Smooth muscle cell (in vitro differentiated cells): ENCODE results near the gene FOXP1. TPM values are rescaled to one million over a fixed set of nuclear protein-coding genes. Genes with fewer than 3 reads are reported as not detected.
A peak's percentile ranks its signal among the peaks of the same experiment; 100 is the strongest.

Experiments used
- DNase-seq: peaks from one replicate; lab custom pipeline; 2025; ENCODE audit not compliant: unreplicated experiment; lab: John Stamatoyannopoulos, UW
- H2AFZ ChIP-seq: fragments of 200-600 bp; sonication (generic); 2 replicates; pipeline ENCODE4 v1.6.0; 2016; ENCODE audit warnings: antibody characterized with exemption, low read depth, mild to moderate bottlenecking
- H3F3A ChIP-seq: fragments of 200-600 bp; sonication (generic); 2 replicates; pipeline ENCODE4 v1.6.0; 2017; ENCODE audit warnings: antibody characterized with exemption, low read depth
- H3K27ac ChIP-seq: fragments of 200-600 bp; sonication (generic); 2 replicates; pipeline ENCODE4 v1.5.1; 2016; ENCODE audit warnings: low read depth, mild to moderate bottlenecking
- H3K27me3 ChIP-seq: fragments of 200-600 bp; sonication (generic); 2 replicates; pipeline ENCODE4 v1.6.1; 2016; ENCODE audit warnings: low read depth, mild to moderate bottlenecking
- H3K36me3 ChIP-seq: fragments of 200-600 bp; sonication (generic); 2 replicates; pipeline ENCODE4 v1.5.1; 2016; ENCODE audit warnings: low read depth
- H3K4me1 ChIP-seq: fragments of 200-600 bp; sonication (generic); 2 replicates; pipeline ENCODE4 v1.5.1; 2016; ENCODE audit warnings: low read depth
- H3K4me2 ChIP-seq: fragments of 200-600 bp; sonication (generic); 2 replicates; pipeline ENCODE4 v1.6.0; 2016; ENCODE audit warnings: mild to moderate bottlenecking
- H3K4me3 ChIP-seq: fragments of 200-600 bp; sonication (generic); 2 replicates; pipeline ENCODE4 v1.5.1; 2016; ENCODE audit warnings: mild to moderate bottlenecking
- H3K79me2 ChIP-seq: fragments of 200-600 bp; sonication (generic); 2 replicates; pipeline ENCODE4 v1.6.0; 2016; ENCODE audit warnings: low read depth, mild to moderate bottlenecking
- H3K9ac ChIP-seq: fragments of 200-600 bp; sonication (generic); 2 replicates; pipeline ENCODE4 v1.6.0; 2016; ENCODE audit warnings: low read depth
- H3K9me3 ChIP-seq: fragments of 200-600 bp; sonication (generic); replicated peaks from 2 replicates; pipeline ENCODE4 v1.5.1; 2016; ENCODE audit warnings: low read depth
- H4K20me1 ChIP-seq: fragments of 200-600 bp; sonication (generic); 2 replicates; pipeline ENCODE4 v1.6.0; 2016; ENCODE audit warnings: low read depth
- WGBS: methylation state at CpG from one replicate; pipeline ENCODE4 v1.1.7; 2016; ENCODE audit warnings: low lambda C conversion rate; 5-methylcytosine and 5-hydroxymethylcytosine counted together
- polyA plus RNA-seq: library from polyadenylated mRNA; unstranded; fragments of >200 nt; fragmentation: Nextera tagmentation; extraction: Ambion mirVana; gene quantifications from 2 replicates; pipeline ENCODE4 v1.2.1, GENCODE V29; 2016
- total RNA-seq: library from RNA; depleted of rRNA; stranded (reverse); fragments of >200 nt; gene quantifications from 2 replicates; pipeline ENCODE4 v1.2.3, GENCODE V29; 2014
- TF ChIP-seq, protein P1 (sequence below): fragments of 200-600 bp; sonication (generic); IDR thresholded peaks from 2 replicates; pipeline ENCODE4 v1.5.1; 2017; ENCODE audit warnings: borderline replicate concordance, mild to moderate bottlenecking, antibody characterized with exemption; ENCODE audit not compliant: insufficient read depth, poor library complexity, severe bottlenecking

Gene FOXP1
- total and polyA plus RNA-seq, 2 experiments from 2014 or later = 40.9 to 68.0 TPM

DNA sequence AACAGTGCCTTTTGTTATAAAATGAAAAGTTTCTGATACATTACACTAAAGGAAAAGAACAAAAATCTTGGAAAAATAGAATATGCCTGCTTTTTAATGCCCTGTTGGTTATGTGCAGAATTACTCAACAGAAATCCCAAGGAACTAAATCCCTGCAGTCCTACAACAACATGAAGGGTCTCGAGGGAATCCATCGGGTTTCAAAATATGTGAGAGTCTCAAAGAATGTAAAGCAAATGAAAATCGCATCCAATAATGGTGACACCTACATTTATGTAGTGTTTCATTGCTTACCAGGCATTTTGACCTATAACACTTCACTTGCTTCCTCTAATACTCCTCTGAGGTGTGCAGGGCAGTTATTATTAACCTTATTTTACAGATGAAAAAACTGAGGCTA, 411.3 kb downstream of the FOXP1 start:
- no peak overlapping the region for H3K9ac ChIP-seq
- H3K27me3 ChIP-seq = no peaks in the 10 kb centered on the region
- no peak overlapping the region for H3K4me3 ChIP-seq
- H4K20me1 ChIP-seq = no peaks in the 10 kb centered on the region
- TF ChIP-seq, protein P1, sequence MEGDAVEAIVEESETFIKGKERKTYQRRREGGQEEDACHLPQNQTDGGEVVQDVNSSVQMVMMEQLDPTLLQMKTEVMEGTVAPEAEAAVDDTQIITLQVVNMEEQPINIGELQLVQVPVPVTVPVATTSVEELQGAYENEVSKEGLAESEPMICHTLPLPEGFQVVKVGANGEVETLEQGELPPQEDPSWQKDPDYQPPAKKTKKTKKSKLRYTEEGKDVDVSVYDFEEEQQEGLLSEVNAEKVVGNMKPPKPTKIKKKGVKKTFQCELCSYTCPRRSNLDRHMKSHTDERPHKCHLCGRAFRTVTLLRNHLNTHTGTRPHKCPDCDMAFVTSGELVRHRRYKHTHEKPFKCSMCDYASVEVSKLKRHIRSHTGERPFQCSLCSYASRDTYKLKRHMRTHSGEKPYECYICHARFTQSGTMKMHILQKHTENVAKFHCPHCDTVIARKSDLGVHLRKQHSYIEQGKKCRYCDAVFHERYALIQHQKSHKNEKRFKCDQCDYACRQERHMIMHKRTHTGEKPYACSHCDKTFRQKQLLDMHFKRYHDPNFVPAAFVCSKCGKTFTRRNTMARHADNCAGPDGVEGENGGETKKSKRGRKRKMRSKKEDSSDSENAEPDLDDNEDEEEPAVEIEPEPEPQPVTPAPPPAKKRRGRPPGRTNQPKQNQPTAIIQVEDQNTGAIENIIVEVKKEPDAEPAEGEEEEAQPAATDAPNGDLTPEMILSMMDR = no peak
- no peak for DNase-seq
- no peaks in the 10 kb centered on the region for H3F3A ChIP-seq
- peaks cover 29% of the 10 kb centered on the region for H3K4me1 ChIP-seq
- H3K9me3 ChIP-seq = no peaks in the 10 kb centered on the region
- no peaks in the 10 kb centered on the region for H3K79me2 ChIP-seq
- no peaks in the 10 kb centered on the region for H3K36me3 ChIP-seq
- H3K27ac ChIP-seq = peak overlapping the region; percentile 74
- WGBS = 89% methylated on average over 3 of the region's 3 CpGs
- H2AFZ ChIP-seq = no peak overlapping the region
- peak overlapping the region; percentile 37 for H3K4me2 ChIP-seq

GRCh38 chr3:71171247-71171646, 412.3 kb downstream of the FOXP1 start:
- H3K4me2 ChIP-seq = no peak overlapping the region
- no peaks in the 10 kb centered on the region for H3K36me3 ChIP-seq
- H3K9me3 ChIP-seq = no peaks in the 10 kb centered on the region
- no peak overlapping the region for H2AFZ ChIP-seq
- H3K9ac ChIP-seq = no peak overlapping the region
- no peaks in the 10 kb centered on the region for H4K20me1 ChIP-seq
- H3K4me3 ChIP-seq = no peak overlapping the region
- DNase-seq = no peak
- no peaks in the 10 kb centered on the region for H3K27me3 ChIP-seq
- no peak overlapping the region for H3K27ac ChIP-seq
- no peaks in the 10 kb centered on the region for H3F3A ChIP-seq
- WGBS = 98% methylated on average over 7 of the region's 7 CpGs
- peaks cover 29% of the 10 kb centered on the region for H3K4me1 ChIP-seq
- H3K79me2 ChIP-seq = no peaks in the 10 kb centered on the region
- TF ChIP-seq, protein P1 = no peak

DNA sequence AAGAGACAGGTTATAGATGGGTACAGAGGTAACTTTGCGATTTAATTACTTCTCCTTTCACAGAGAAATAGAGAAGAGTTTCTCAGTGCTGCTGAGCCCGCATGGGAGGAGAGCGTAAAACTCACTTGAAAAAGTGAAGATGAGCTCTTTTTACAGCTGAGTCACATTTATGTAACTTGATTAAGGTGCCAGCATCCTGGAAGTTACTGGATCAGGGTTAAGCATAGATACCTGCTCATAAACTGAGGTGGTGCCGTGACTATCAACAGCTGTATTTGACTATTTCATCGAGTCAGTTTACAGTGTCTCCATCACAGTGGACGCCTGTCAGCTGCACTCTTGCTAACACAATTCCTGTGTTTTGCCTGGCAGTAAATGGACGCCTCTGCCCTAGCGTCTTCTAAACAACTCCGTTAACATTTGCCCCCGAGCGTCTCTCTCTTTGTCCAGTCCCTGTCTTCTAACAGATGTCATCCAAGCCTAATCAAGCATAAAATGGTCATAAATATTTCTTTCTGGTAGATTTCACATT, 414.6 kb downstream of the FOXP1 start:
- DNase-seq = no peak
- peak overlapping the region; percentile 97 for H3K27ac ChIP-seq
- H4K20me1 ChIP-seq = no peaks in the 10 kb centered on the region
- no peaks in the 10 kb centered on the region for H3K9me3 ChIP-seq
- no peaks in the 10 kb centered on the region for H3F3A ChIP-seq
- H3K4me1 ChIP-seq = peaks cover 23% of the 10 kb centered on the region
- H2AFZ ChIP-seq = no peak overlapping the region
- H3K4me2 ChIP-seq = peak overlapping the region; percentile 59
- peak overlapping the region; percentile 10 for H3K4me3 ChIP-seq
- H3K9ac ChIP-seq = peak overlapping the region; percentile 91
- no peaks in the 10 kb centered on the region for H3K79me2 ChIP-seq
- H3K36me3 ChIP-seq = no peaks in the 10 kb centered on the region
- TF ChIP-seq, protein P1 = no peak
- H3K27me3 ChIP-seq = no peaks in the 10 kb centered on the region
- WGBS = 41% methylated on average over 11 of the region's 11 CpGs

GRCh38 chr3:71168121-71168721, 415.3 kb downstream of the FOXP1 start:
- no peaks in the 10 kb centered on the region for H3F3A ChIP-seq
- peaks cover 19% of the 10 kb centered on the region for H3K4me1 ChIP-seq
- H3K36me3 ChIP-seq = no peaks in the 10 kb centered on the region
- H4K20me1 ChIP-seq = no peaks in the 10 kb centered on the region
- H3K4me3 ChIP-seq = peak overlapping the region; percentile 10
- no peak overlapping the region for H2AFZ ChIP-seq
- H3K79me2 ChIP-seq = no peaks in the 10 kb centered on the region
- no peaks in the 10 kb centered on the region for H3K27me3 ChIP-seq
- no peak for DNase-seq
- H3K27ac ChIP-seq = peak overlapping the region; percentile 97
- H3K9ac ChIP-seq = peak overlapping the region; percentile 91
- no peaks in the 10 kb centered on the region for H3K9me3 ChIP-seq
- WGBS = 39% methylated on average over 6 of the region's 6 CpGs
- H3K4me2 ChIP-seq = peak overlapping the region; percentile 59
- TF ChIP-seq, protein P1 = no peak
